GM23248 (cell line): ENCODE measurements around the gene C11orf52. TPM values are rescaled to one million over a fixed set of nuclear protein-coding genes. Genes with fewer than 3 reads are reported as not detected.

Source experiments
- DNase-seq: peaks from one replicate; pipeline ENCODE4 v3.0.0-alpha.2; 2015
- H2AFZ ChIP-seq: fragments of 200-600 bp; sonication (generic); 2 replicates; pipeline ENCODE4 v1.6.1; 2016; ENCODE audit warnings: antibody characterized with exemption
- H3F3A ChIP-seq: fragments of 200-600 bp; sonication (generic); 2 replicates; pipeline ENCODE4 v1.6.1; 2016; ENCODE audit warnings: mild to moderate bottlenecking, antibody characterized with exemption, mixed run types; ENCODE audit not compliant: insufficient read depth
- H3K27ac ChIP-seq: fragments of 200-600 bp; sonication (generic); 2 replicates; pipeline ENCODE4 v1.5.1; 2016; ENCODE audit warnings: mild to moderate bottlenecking
- H3K27me3 ChIP-seq: fragments of 200-600 bp; sonication (generic); replicated peaks from 2 replicates; pipeline ENCODE4 v1.6.1; 2016; ENCODE audit warnings: mild to moderate bottlenecking; ENCODE audit not compliant: insufficient read depth
- H3K36me3 ChIP-seq: fragments of 200-600 bp; sonication (generic); 2 replicates; pipeline ENCODE4 v1.6.1; 2016; ENCODE audit warnings: low read depth, mild to moderate bottlenecking
- H3K4me1 ChIP-seq: fragments of 200-600 bp; sonication (generic); 2 replicates; pipeline ENCODE4 v1.6.1; 2016; ENCODE audit warnings: mild to moderate bottlenecking; ENCODE audit not compliant: insufficient read depth
- H3K4me2 ChIP-seq: fragments of 200-600 bp; sonication (generic); one replicate; pipeline ENCODE4 v1.6.1; 2016; ENCODE audit warnings: mild to moderate bottlenecking; ENCODE audit not compliant: unreplicated experiment
- H3K4me3 ChIP-seq: fragments of 200-600 bp; sonication (generic); 2 replicates; pipeline ENCODE4 v1.5.1; 2016; ENCODE audit warnings: mild to moderate bottlenecking
- H3K79me2 ChIP-seq: fragments of 200-600 bp; sonication (generic); 2 replicates; pipeline ENCODE4 v1.6.1; 2016; ENCODE audit warnings: mild to moderate bottlenecking; ENCODE audit not compliant: insufficient read depth
- H3K9ac ChIP-seq: fragments of 200-600 bp; sonication (generic); 2 replicates; pipeline ENCODE4 v1.6.1; 2016; ENCODE audit warnings: mild to moderate bottlenecking
- H3K9me2 ChIP-seq: fragments of 200-600 bp; sonication (generic); 2 replicates; pipeline ENCODE4 v1.6.1; 2016; ENCODE audit warnings: mixed run types, mild to moderate bottlenecking, moderate library complexity; ENCODE audit not compliant: insufficient read depth
- H3K9me3 ChIP-seq: fragments of 200-600 bp; sonication (generic); one replicate; pipeline ENCODE4 v1.6.1; 2017; ENCODE audit warnings: low read depth
- H4K20me1 ChIP-seq: fragments of 200-600 bp; sonication (generic); 2 replicates; pipeline ENCODE4 v1.6.0; 2016; ENCODE audit not compliant: insufficient read depth
- EZH2 ChIP-seq: fragments of 200-600 bp; sonication (generic); IDR thresholded peaks from 2 replicates; pipeline ENCODE4 v1.6.1; 2018; ENCODE audit warnings: antibody characterized with exemption, mild to moderate bottlenecking; ENCODE audit not compliant: insufficient read depth, poor library complexity, severe bottlenecking
- EZH2phosphoT487 ChIP-seq: fragments of 200-600 bp; sonication (generic); IDR thresholded peaks from 2 replicates; pipeline ENCODE4 v1.6.1; 2018; ENCODE audit warnings: antibody characterized with exemption, moderate library complexity, mild to moderate bottlenecking, low read depth; ENCODE audit not compliant: insufficient read depth
- WGBS, 2 experiments: methylation state at CpG; one replicate each; pipeline ENCODE4 v1.1.6; 2015 to 2017; ENCODE audit warnings: low lambda C conversion rate in 2 of 2, low coverage in 1 of 2; ENCODE audit errors: missing lambda C conversion rate in 2 of 2; 5-methylcytosine and 5-hydroxymethylcytosine counted together
- in situ Hi-C: fragments of 300-500 bp; cut with MboI; formaldehyde crosslinking; loops from 2 replicates; pipeline ENCODE4 v1.15.0; 2020
- polyA plus RNA-seq: library from polyadenylated mRNA; unstranded; fragments of >200 nt; fragmentation: Nextera tagmentation; extraction: Ambion mirVana; gene quantifications from 2 replicates; pipeline ENCODE4 v1.2.1, GENCODE V29; 2016
- total RNA-seq: library from RNA; depleted of rRNA; stranded (reverse); fragments of >200 nt; shearing (Covaris generic); gene quantifications from 2 replicates; pipeline ENCODE4 v1.2.3, GENCODE V29; 2014

C11orf52 gene
- total and polyA plus RNA-seq, 2 experiments from 2014 or later = 0.78 to 3.5 TPM

- H3K9me3 ChIP-seq = no peaks in the 10 kb centered on the region
- no peaks in the 10 kb centered on the region for H3K36me3 ChIP-seq
- no peak overlapping the region for H2AFZ ChIP-seq
- no peaks in the 10 kb centered on the region for H3K27me3 ChIP-seq
- no peaks in the 10 kb centered on the region for H4K20me1 ChIP-seq
- no peak overlapping the region for H3K4me2 ChIP-seq
- no peak overlapping the region for H3K9ac ChIP-seq
- H3K79me2 ChIP-seq = no peaks in the 10 kb centered on the region
- in situ Hi-C loops = no loop called here
- TF ChIP-seq EZH2 = no peak
- TF ChIP-seq EZH2phosphoT487 = no peak
- H3F3A ChIP-seq = peaks cover 45% of the 10 kb centered on the region
- WGBS, 2 experiments = 81 to 84% methylated on average over 3 of the region's 3 CpGs
- no peak for DNase-seq
- no peak overlapping the region for H3K4me3 ChIP-seq
- H3K4me1 ChIP-seq = peaks cover 43% of the 10 kb centered on the region
- peak overlapping the region; percentile 99 for H3K27ac ChIP-seq
- no peaks in the 10 kb centered on the region for H3K9me2 ChIP-seq
These were observed 27.8 kb downstream of the C11orf52 start for GRCh38 chr11:111946499-111946898.

DNA sequence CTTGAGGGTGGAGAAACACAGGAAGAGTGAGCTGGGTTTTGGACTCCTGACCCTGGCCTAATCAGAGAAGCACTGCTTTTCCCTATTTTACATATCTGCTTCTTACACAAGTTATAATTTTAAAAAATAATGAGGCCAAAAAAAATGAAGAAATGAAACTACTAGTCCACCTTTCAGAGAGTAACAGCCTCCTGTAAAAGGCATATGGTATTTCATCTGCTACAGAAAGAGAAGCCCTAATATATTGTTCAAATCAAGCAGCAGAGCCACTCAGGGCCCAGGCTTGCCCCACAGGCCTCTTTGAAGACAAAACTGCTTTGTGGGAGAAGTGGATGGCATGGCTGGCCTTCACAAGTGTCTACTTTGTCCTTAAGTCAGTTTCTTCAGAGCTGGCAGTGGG is 28.4 kb downstream of the C11orf52 start:
- in situ Hi-C loops = no loop called here
- no peak for DNase-seq

DNA sequence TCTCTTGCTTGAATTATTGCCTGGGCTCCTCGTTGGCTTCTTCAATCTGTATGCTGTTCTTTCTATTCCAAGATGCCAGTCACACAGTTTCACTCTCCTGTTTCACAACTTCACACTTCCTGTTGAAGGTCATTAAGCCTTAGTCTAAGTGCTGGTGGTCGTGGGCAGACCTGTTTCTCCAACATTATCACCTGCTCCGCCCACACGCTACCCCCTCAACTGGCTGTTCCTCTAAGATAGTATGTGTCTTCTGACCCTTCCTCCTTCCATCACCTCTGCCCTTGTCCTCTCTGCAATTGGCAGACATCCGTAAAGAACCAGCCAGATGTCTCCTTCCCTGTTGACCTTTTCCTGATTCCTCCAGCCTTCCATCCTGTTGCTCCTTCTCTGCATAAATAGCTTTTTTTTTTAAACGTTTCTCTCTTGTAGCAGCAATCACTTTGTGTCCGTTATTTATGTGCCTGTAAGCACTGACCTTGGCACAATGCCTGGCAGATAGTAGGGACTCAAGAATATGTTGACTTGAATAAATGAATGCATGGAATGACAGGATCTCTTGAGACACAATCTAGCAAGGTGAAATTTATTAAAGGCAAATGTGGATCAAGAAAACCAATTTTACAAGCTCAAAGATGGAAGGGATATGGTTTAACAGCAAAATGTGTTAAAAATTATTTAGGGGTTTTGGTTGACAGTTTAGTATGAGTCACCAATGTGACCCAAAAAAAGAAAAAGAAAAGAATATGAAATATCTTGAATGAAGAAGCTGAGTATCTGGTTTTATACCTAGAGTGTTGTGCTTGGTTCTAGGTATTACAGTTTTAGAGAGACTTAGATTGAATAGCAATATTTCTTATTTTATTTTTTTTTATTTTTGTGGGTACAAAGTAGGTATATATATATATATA is 31.1 kb downstream of the C11orf52 start:
- no peaks in the 10 kb centered on the region for H3K9me3 ChIP-seq
- 68 to 72% methylated on average over 7 of the region's 7 CpGs for WGBS, 2 experiments
- no peaks in the 10 kb centered on the region for H3K9me2 ChIP-seq
- H3F3A ChIP-seq = peaks cover 22% of the 10 kb centered on the region
- H3K4me3 ChIP-seq = no peak overlapping the region
- H3K9ac ChIP-seq = no peak overlapping the region
- in situ Hi-C loops = no loop called here
- TF ChIP-seq EZH2phosphoT487 = no peak
- no peak for TF ChIP-seq EZH2
- peaks cover 16% of the 10 kb centered on the region for H3K4me1 ChIP-seq
- no peak for DNase-seq
- H3K27ac ChIP-seq = no peak overlapping the region
- no peaks in the 10 kb centered on the region for H3K79me2 ChIP-seq
- no peaks in the 10 kb centered on the region for H4K20me1 ChIP-seq
- no peaks in the 10 kb centered on the region for H3K27me3 ChIP-seq
- no peaks in the 10 kb centered on the region for H3K36me3 ChIP-seq
- no peak overlapping the region for H2AFZ ChIP-seq
- H3K4me2 ChIP-seq = no peak overlapping the region

More for the DNA sequence above, 28.4 kb downstream of the C11orf52 start:
- Histone ChIP-seq H4K20me1 (no peaks in the 10 kb centered on the region), H3F3A (peaks cover 45% of the 10 kb centered on the region), H3K9me2 (no peaks in the 10 kb centered on the region), H3K27me3 (no peaks in the 10 kb centered on the region), H3K4me3 (no peak overlapping the region), H3K9ac (no peak overlapping the region), H3K27ac (no peak overlapping the region), H2AFZ (no peak overlapping the region), H3K79me2 (no peaks in the 10 kb centered on the region), H3K4me1 (peaks cover 40% of the 10 kb centered on the region), H3K4me2 (no peak overlapping the region), H3K36me3 (no peaks in the 10 kb centered on the region), H3K9me3 (no peaks in the 10 kb centered on the region)
- TF ChIP-seq EZH2 (no peak), EZH2phosphoT487 (no peak)

- no peak overlapping the region for H3K9ac ChIP-seq
These were observed 32.9 kb downstream of the C11orf52 start for GRCh38 chr11:111951565-111951964.

More at GRCh38 chr11:111951565-111951964, 32.9 kb downstream of the C11orf52 start:
- peaks cover 4% of the 10 kb centered on the region; the same call in 1 of the 2 replicates for H3F3A ChIP-seq
- no peak overlapping the region for H3K27ac ChIP-seq
- no peaks in the 10 kb centered on the region for H4K20me1 ChIP-seq
- no peak overlapping the region for H3K4me2 ChIP-seq
- in situ Hi-C loops = no loop called here
- H3K27me3 ChIP-seq = no peaks in the 10 kb centered on the region
- WGBS, 2 experiments = 81 to 87% methylated on average over 3 of the region's 3 CpGs
- peaks cover under 1% of the 10 kb centered on the region; the same call in 1 of the 2 replicates for H3K4me1 ChIP-seq
- no peaks in the 10 kb centered on the region for H3K79me2 ChIP-seq
- H2AFZ ChIP-seq = no peak overlapping the region
- H3K9me2 ChIP-seq = no peaks in the 10 kb centered on the region
- no peaks in the 10 kb centered on the region for H3K9me3 ChIP-seq
- H3K36me3 ChIP-seq = no peaks in the 10 kb centered on the region
- H3K4me3 ChIP-seq = no peak overlapping the region
- TF ChIP-seq EZH2 = no peak
- no peak for TF ChIP-seq EZH2phosphoT487
- no peak for DNase-seq
